NCI-H1092 treated with DMSO at 0.1 percent for 48 hours (cell line): ENCODE measurements around the gene FKBP5.

Experiments used
- DNase-seq: peaks from one replicate; lab custom pipeline; 2025; lab: John Stamatoyannopoulos, UW

The FKBP5 gene

GRCh38 chr6:35662999-35663398 is 25.7 kb downstream of the FKBP5 start:
- no peak for DNase-seq

GRCh38 chr6:35654883-35655282 is 33.8 kb downstream of the FKBP5 start:
- DNase-seq, result no peak

DNA sequence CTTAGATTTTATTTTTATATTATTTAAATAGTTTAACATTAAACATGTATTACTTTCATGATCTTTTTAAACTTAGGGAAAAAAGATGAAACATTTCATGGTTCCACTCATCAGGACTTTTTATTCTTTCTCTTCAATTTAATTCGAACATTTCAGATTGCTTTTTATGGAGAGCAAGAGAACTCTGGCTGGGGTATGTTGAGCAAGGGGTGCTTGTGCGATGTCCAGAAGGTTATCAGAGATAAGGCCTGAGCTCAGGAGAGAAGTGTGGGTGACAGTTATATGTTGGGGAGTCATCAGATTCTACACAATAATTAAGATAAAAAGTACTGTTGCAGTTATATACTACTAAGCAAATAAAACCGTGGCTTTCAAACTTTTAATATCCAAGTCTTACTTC is 37.5 kb downstream of the FKBP5 start:
- no peak for DNase-seq

DNA sequence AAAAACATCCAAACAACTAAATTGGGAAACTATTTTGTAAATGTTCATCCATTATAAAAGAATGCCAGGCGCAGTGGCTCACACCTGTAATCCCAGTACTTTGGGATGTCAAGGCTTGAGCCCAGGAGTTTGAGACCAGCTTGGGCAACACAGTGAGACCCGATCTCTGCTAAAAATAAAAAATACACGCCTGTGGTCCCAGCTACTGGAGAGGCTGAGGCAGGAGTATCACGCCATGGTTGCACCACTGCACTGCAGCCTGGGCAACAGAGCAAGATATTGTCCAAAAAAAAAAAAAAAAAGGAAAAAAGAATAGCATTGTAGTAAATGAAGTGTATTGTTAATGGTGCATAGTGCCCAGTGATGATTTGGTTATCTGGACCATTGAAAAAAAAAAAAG is 38.7 kb downstream of the FKBP5 start:
- no peak for DNase-seq

GRCh38 chr6:35648203-35648602 is 40.5 kb downstream of the FKBP5 start:
- DNase-seq, result no peak

DNA sequence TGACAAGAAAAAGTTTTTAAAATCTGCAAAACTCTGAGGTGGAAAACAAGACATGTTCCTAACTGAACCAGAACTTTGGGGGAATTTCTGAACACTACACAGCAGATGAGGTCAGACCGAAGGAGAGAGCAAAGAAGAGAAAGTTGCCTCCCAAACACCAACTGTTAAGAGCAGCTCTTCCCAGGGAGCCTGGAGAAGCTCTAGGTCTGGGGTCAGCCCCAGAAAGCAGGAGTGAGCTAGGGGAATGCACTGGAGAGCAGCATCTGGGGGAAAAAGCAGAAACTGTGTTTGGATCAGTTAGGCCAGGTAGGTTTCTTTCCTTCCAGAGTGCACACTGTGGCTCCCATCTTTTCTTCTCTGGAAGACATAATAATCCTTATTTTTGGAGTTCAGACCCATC is 41.3 kb downstream of the FKBP5 start:
- DNase-seq, result no peak

- DNase-seq, result no peak
Measured at GRCh38 chr6:35643162-35643535, 45.6 kb downstream of the FKBP5 start.

GRCh38 chr6:35642471-35643161 is 46.1 kb downstream of the FKBP5 start:
- no peak for DNase-seq

DNA sequence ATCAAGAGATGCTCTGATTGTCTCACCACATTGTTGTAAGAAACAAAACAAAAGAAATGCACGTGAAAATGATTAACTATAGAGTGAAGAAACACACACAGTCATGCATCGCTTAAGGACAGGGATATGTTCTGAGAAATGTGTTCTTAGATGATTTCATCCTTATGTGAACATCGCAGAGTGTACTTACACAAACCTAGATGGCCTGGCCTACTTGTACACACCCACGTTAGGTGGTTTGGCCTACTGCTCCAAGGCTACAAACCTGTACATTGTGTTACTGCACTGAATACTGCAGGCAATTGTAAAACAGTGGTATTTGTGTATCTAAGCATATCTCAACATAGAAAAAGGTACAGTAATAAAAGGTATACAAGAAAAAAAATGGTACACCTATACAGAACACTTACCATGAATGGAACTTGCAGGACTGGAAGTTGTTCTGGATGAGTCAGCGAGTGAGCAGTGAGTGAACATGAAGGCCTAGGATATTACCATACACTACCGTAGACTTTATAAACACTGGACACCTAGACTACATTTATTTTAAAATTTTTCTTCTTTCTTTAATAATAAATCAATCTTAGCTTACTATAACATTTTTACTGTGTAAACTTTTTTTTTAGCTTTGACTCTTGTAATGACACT is 48.6 kb downstream of the FKBP5 start:
- DNase-seq, result no peak

DNA sequence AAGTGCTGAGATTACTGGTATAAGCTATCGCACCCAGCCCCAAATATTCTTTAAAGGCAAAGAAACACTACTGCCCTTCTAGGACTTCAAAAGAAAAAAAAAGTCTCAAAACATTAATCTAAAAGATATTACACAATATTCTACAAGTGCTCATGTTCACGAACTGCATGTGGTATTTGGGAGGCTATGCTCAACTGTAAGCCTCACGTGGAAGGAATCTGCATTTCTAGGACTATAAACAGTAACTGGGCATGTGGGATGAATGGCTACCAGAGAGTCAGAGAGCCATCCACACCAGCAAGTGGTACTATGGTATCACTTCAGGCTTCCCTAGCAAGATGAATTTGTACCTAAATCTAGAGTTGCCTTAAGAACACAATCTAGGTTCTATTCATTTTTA is 50.0 kb downstream of the FKBP5 start:
- no peak for DNase-seq

GRCh38 chr6:35637911-35638310 is 50.8 kb downstream of the FKBP5 start:
- DNase-seq, result no peak

DNA sequence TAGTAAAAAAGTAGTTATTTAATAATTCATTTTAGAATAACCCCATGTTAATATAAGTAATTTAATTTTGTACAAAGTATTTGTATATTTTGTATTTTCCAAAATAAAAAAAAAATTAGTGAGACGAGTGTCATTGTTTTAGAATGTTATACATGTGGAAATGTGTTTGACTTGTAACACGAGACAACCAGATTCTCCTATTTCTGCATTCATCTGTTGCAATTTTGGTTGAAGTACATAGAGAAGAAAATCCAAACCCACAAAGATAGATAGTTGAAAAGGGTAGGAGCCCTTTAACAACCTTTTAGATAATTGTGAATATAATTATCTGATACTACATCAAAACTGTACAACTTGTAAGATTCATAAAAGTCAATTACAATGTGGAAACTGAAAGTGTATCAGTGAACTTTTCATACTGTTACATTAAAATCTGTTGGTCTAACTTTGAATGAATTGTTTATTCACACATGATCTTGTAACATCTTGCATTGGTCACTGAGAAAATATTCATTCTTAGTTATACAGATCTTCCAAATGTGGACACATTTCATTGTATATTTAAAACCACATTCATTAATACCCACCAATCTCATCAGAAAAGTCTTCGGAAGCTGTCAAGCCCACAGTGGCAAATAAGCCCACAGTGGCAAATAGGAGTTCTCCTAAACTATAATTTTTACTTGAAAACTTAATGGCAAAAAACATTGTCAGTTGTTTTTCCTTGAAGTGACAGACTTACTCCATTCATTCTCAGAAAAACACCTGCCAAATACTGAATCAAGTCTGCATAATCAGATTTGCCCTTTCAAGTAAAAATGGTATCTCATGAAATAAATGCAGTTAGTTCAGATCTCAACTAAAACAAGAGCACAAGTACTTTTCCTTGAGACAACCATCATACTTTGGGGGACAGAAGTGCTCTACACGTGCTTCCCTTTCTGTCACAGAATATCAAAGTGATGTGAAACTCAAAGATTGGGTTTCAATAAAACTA is 52.8 kb downstream of the FKBP5 start:
- DNase-seq, result no peak

DNA sequence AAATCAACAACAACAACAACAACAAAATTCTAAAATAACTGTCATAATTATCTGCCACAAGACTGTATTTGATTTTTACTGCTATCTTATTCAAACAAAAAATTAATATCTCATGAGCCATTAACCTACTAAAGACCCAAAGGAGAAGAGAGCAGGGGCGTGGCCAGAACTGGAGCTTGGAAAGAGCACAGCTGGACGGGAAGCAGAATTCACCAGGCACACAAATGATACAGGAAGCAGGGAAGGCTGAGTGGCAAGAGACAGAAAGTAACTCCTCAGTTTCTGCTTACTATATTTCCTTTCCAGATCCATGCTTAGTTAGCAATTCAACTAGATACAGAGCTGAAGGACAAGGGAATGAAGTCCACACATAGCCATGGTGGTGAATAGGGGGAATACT is 54.4 kb downstream of the FKBP5 start:
- DNase-seq, result no peak

- no peak for DNase-seq
Measured at GRCh38 chr6:35633579-35634089, 55.1 kb downstream of the FKBP5 start.

DNA sequence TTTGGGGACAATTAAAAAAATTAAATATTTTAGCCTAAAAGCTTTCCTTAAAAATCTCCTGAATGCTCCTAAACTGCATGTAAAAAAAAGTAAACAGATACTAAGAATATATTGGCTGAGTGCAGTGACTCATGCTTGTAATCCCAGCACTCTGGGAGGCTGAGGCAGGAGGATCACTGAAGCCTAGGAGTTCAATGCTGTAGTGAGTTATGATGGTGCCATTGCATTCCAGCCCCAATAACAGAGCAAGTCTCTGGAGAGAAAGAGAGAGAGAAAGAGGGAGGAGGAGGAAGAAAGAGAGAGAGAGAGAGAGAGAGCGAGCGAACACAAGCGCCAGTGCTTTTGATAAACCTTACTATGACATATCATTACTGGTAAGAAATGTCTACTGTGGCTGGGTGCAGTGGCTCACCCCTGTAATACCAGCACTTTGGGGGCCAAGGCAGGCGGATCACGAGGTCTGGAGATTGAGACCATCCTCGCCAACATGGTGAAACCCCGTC is 58.8 kb downstream of the FKBP5 start:
- no peak for DNase-seq

- no peak for DNase-seq
Measured at GRCh38 chr6:35626401-35626800, 62.3 kb downstream of the FKBP5 start.

DNA sequence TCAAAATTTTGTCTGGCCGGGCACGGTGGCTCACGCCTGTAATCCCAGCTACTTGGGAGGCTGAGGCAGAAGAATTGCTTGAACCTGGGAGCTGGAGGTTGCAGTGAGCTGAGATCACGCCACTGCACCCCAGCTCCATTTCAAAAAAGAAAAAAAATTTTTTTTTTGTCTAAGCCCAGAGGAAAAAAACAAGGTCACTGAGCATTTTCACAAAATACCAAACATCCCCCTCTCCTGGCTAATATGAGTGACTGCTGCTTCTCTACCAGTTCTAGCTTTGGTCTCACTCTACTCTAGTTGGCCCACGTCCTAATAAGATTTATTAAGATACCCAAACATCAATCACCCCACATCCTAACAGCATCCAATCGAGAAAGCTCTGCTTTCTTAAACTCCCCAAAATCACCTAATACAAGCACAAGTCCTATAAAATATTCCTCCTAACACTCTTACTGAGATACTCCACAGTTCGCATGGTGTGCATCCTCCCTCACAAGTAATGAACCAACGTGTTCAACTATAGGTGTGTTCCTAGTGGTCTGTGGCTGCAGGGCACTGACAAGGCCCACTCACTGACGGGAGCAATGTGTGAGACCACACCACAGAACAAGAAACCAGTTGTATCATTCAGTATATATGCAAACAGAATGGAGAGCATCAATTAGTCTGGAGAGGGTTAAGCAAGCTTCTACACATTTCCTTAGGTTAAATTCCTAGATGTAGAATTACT is 64.2 kb downstream of the FKBP5 start:
- no peak for DNase-seq

DNA sequence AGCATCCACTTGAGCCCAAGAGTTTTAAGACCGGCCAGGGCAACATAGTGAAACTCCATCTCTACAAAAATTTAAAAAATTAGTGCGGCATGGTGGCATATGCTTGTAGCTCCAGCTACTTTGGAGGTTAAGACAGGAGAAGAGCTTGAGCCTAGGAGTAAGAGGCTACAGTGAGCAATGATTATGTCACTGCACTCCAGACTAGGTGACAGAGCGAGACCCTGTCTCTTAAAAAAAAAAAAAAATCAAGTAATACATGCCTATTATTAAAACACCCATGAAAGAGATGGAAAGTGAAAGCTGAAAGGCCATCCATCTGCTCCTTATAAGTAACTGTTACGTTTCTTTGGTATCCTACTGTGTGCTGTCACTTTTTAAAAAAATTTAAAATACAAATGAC is 66.4 kb downstream of the FKBP5 start:
- no peak for DNase-seq

DNA sequence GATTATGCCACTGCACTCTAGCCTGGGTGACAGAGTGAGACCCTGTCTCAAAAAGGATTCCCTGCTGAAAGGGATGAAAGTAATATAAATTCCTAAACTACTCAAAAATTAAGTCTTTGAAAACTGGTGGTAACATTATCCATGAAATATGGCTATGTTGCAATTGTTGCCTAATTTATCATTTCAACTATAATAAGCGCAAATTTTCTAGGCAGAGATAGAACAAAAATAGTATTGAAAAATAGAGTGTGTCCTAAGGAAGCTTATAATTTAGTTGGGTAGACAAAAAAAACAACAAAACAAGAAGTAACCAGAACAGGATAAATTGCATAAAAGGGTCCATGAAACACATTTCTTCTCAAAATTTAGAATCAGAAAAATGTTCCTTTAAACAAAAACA is 68.0 kb downstream of the FKBP5 start:
- DNase-seq, result no peak

DNA sequence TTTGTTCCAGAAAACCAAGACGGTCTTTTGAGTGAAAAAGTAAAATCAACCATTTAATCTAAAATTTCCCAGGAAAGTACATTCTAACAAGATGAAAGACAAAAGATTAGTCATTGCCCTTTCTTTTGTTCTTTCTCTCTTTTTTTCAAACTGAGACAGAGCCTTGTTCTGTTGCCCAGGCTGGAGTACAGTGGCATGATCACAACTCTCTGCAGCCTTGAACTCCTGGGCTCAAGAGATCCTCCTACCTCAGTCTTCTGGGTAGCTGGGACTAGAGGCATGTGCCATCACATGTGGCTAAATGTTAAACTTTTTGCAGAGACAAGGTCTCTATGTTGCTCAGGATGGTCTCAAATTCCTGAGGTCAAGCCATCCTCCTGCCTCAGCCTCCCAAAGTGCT is 75.0 kb downstream of the FKBP5 start:
- no peak for DNase-seq

DNA sequence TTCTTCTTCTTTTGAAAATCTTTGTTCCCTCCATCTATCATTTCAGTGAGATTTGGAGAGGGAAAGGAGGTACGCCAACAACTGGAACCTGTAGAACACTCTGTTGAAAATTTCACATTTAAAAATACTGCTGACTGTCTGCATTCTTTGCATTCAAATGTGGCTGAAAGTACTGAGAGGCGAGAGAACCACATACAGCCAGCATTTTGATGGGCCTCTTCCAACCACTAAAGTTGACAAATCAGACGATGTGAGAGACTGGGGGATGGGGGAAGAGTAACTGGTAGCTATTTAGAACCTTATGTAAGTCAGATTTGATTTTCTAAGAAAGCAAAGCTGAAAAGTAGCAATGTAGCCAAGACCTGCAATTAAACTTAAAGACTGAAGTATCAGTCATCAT is 77.5 kb downstream of the FKBP5 start:
- DNase-seq, result no peak

GRCh38 chr6:35610830-35611229 is 77.9 kb downstream of the FKBP5 start:
- DNase-seq, result no peak
